ENCODE results near the gene SLC1A1.

Gene SLC1A1

DNA sequence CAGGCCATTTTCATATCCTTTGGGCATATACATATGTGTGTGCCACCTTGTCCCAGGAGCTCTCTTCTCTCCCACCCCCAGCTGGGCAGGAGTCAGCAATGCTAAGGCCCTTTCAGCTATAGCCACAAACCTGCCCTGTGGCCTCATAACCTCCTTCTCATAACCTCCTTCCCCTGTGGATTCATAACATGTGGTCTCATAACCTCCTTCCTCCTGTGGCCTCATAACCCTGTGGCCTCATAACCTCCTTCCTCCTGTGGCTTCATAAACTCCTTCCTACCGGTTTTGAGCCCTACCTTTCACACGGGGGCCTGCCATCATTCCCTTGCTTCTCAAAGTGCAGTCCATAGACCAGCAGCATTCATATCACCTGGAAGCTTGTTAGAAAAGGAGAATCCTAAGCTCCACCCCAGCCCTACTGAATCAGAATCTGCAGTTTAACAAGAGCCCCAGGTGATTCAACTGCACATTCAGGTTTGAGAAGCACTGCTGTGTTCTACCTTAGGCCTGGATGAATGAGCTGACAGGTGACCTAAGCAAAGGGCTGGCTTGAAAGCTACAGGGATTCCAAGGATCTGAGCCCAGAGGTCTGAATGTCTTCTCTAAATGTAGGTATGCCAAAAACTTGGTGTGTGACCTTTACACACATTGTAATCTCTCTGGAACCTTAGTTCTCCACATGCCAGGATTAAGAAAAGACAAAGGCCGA is 129.9 kb downstream of the SLC1A1 start:
- no peak for DNase-seq (ENCODE audit: low read depth)

DNA sequence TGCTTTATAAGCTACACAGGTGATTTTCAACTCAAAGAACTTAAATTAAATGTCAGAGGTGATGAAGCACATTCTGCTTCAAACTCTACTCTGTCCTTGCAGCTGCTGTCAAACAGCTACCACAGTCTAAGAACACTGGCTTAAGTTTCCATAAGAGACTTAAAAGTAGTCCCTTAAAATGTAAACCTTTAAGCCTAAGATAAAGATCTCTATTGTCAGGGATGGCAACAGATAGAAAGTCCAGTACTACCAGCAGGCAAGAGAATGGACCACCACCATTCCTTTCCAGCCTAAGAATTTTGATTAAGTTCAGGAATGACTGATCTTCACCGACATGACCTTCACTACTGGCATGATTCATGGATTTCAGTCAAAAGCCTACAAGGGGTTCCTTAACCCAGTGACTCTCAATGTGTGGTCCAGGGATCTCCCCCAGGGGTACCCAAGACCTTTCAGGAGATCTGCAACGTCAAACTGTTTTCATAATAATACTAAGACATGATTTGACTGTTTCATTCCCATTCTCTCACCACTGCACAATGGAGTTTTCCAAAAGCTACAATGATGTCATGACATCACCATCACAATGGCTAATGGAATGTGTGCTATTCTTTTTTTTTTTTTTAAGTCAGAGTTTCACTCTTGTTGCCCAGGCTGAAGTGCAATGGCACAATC is 130.8 kb downstream of the SLC1A1 start:
- no peak for DNase-seq (ENCODE audit: low read depth)

DNA sequence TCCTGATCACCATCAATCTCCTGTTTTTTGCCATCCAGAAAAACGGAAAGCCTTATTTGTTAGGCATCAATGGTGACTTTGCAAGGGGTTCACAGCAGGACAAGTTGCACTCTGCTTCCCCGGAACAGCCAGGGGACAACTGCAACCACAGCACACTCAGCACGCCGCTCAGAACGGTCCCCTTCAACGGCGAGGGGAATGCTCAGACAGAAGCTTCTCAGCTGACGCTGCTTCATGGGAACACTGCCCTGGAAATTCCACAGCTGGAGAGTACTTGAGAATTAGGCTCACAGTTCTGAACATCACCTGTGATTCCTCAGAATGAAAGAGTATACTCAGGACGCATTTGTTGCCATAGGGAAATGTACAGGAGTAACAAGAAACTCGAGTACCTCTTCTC is 131.7 kb downstream of the SLC1A1 start:
- DNase-seq (ENCODE audit: low read depth): no peak

DNA sequence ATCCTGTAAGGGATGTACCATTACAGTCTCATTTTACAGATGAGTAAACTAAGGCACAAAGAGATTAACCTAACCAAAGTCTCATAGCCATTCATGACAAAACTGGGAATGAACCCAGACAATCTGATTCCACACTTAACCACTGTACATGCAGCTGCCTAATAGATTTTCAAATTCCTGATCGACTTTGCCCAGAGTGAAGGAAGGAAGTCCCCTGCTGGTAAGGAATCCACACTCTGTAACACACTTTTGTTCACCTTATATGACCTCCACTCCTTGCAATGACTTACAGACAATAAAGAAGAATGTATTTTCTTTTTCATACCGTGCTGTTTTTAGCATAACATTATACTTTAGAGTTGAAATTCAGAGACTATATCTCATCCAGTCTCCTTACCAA is 140.6 kb downstream of the SLC1A1 start:
- no peak for DNase-seq (ENCODE audit: low read depth)
